ENCODE data around the gene CSTPP1. TPM values are rescaled to one million over a fixed set of nuclear protein-coding genes. Genes with fewer than 3 reads are reported as not detected.

Gene CSTPP1
- total RNA-seq, 6 experiments from 2014 or later, result 3.3 to 7.5 (median 4.6) TPM

DNA sequence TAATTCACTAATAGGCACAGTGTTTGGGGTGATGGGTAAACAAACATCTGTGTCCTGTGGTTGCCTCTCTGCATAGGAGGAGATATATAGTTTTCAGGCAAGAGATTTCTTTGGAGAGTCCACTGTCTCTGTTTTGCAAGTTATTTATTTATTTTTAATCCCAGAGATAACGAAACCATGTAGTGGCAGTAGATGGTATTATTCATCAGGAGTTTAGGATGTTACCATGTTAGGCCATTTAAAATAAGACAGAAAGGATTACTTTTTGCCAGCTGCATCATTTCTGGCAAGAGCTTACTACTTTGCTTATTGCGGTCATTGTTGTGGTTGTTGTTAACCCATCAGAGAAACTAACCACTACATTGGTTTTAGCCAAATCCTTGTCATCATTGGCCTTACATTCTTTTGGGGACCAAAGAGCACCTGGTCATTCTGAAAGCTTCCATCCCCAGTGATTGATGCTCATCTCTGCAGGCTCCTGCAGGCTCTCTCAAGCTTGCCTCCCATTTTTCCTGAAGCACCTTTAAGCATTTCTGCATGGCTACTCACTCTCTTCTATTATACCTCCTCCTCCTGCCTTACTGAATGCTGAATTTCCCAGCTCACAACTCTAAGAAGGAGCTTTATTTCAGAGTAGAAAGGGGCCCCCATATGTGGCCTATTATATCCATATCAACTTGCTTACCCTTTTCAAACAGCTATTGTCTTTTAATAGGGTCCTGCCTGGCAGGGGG is 84.4 kb downstream of the CSTPP1 start:
- Histone ChIP-seq H3K27me3 (no peaks in the 10 kb centered on the region), H3K27ac (no peak overlapping the region), H3K4me1 (no peaks in the 10 kb centered on the region), H3K4me3 (no peak overlapping the region), H3K36me3 (no peaks in the 10 kb centered on the region), H3K9me3 (no peaks in the 10 kb centered on the region)
- no peak for TF ChIP-seq POLR2A (IDR thresholded peaks at IDR 0.05)
- 88% methylated on average over 2 of the region's 2 CpGs for WGBS (ENCODE audit: insufficient coverage, low coverage, low lambda C conversion rate, missing lambda C conversion rate)
- no peak for DNase-seq
- ATAC-seq, result no peak
- intact Hi-C loops (cut with DNase I), result no loop called here

DNA sequence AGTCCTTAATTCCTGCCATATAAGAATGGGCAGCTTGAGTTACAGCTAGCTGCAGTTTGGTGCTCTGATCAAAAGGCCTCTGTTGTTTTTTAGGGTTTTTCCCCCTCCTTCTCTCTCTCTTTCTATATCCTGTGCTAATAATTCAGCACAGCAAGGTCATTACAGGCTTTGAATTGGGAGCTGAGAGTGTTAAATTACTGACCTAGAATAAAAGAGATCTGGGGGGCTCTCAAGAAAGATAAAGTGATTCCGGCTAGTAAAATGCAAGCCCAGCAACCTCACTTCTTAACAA is 84.9 kb downstream of the CSTPP1 start:
- no peaks in the 10 kb centered on the region for H3K27me3 ChIP-seq
- intact Hi-C loops (cut with DNase I), result no loop called here
- no peak for ATAC-seq
- H3K36me3 ChIP-seq, result no peaks in the 10 kb centered on the region
- TF ChIP-seq, protein P1, sequence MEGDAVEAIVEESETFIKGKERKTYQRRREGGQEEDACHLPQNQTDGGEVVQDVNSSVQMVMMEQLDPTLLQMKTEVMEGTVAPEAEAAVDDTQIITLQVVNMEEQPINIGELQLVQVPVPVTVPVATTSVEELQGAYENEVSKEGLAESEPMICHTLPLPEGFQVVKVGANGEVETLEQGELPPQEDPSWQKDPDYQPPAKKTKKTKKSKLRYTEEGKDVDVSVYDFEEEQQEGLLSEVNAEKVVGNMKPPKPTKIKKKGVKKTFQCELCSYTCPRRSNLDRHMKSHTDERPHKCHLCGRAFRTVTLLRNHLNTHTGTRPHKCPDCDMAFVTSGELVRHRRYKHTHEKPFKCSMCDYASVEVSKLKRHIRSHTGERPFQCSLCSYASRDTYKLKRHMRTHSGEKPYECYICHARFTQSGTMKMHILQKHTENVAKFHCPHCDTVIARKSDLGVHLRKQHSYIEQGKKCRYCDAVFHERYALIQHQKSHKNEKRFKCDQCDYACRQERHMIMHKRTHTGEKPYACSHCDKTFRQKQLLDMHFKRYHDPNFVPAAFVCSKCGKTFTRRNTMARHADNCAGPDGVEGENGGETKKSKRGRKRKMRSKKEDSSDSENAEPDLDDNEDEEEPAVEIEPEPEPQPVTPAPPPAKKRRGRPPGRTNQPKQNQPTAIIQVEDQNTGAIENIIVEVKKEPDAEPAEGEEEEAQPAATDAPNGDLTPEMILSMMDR (IDR thresholded peaks at IDR 0.05), result no peak
- no peak for TF ChIP-seq POLR2A (IDR thresholded peaks at IDR 0.05)
- 100% methylated on average over 1 of the region's 1 CpG for WGBS (ENCODE audit: insufficient coverage, low coverage, low lambda C conversion rate, missing lambda C conversion rate)
- H3K9me3 ChIP-seq, result no peaks in the 10 kb centered on the region
- H3K27ac ChIP-seq, result no peak overlapping the region
- H3K4me3 ChIP-seq, result no peak overlapping the region
- no peak for DNase-seq
- no peaks in the 10 kb centered on the region for H3K4me1 ChIP-seq

DNA sequence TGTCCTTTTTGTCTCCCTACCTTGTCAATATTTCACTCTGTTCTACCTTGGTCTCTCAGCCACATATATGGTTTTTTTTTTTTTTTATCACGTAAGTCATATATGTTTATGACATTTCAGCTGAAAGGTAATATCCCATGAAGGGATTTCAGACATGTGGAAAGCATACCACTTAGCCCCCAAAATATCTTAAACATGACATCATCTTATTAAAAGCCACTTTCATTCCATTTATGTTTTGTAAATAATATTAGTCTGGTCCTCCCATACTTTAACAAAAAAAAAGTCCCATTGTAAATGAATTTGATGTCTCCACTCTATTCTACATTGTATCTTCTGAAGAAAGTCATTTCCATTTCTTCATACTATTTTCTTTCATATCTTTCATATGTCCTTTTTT is 85.4 kb downstream of the CSTPP1 start:
- ATAC-seq (no peak), DNase-seq (no peak)
- 93% methylated on average over 1 of the region's 1 CpG for WGBS (ENCODE audit: insufficient coverage, low coverage, low lambda C conversion rate, missing lambda C conversion rate)
- intact Hi-C loops (cut with DNase I), result no loop called here
- H3K4me1 ChIP-seq, result no peaks in the 10 kb centered on the region
- no peak for TF ChIP-seq POLR2A (IDR thresholded peaks at IDR 0.05)
- TF ChIP-seq, protein P1 (IDR thresholded peaks at IDR 0.05), result no peak
- H3K9me3 ChIP-seq, result no peaks in the 10 kb centered on the region
- no peaks in the 10 kb centered on the region for H3K27me3 ChIP-seq
- no peaks in the 10 kb centered on the region for H3K36me3 ChIP-seq
- no peak overlapping the region for H3K27ac ChIP-seq
- no peak overlapping the region for H3K4me3 ChIP-seq

DNA sequence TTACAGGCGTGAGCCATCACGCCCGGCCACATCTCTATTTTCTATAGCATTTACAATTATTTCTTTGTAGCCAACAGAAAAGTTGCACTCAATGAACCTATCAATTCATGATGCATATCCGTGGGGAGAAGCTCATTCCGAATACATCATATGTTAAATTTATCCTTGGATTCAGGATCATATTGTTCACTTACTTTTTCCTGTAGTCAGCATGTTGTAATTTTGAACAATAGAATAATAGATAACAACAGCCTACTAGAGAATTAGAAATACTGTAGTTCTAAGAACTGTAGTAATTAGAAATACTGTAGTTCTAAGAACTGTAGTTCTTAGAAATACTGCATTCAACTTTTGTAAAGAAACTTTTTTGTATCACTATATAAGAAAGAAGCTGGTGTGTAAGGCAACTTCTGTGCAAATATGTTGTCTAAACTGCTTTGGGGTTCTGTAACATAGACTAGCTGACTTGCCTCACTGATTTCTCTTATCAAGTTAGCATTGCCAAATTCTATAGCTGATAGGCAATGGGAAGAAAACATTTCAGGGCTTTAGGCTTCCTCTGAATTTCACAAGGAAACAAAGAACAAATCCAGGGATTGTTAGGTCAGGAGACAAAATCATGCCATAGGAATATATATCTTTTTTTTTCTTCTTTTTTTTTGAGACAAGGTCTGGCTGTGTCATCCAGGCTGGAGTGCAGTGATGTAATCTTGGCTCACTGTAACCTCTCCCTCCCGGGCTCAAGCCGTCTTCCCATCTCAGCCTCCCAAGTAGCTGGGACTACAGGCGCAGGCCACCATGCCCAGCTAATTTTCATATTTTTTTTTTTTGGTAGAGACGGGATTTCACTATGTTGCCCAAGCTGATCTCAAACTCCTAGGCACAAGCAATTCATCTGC is 91.9 kb downstream of the CSTPP1 start:
- ATAC-seq (no peak), DNase-seq (no peak)
- intact Hi-C loops (cut with DNase I), result no loop called here
- TF ChIP-seq, protein P1 (IDR thresholded peaks at IDR 0.05), result no peak
- TF ChIP-seq POLR2A (IDR thresholded peaks at IDR 0.05), result no peak
- Histone ChIP-seq H3K27me3 (no peaks in the 10 kb centered on the region), H3K9me3 (no peaks in the 10 kb centered on the region), H3K4me3 (no peak overlapping the region), H3K27ac (no peak overlapping the region), H3K36me3 (no peaks in the 10 kb centered on the region), H3K4me1 (no peaks in the 10 kb centered on the region)
- 78% methylated on average over 7 of the region's 9 CpGs for WGBS (ENCODE audit: insufficient coverage, low coverage, low lambda C conversion rate, missing lambda C conversion rate)

DNA sequence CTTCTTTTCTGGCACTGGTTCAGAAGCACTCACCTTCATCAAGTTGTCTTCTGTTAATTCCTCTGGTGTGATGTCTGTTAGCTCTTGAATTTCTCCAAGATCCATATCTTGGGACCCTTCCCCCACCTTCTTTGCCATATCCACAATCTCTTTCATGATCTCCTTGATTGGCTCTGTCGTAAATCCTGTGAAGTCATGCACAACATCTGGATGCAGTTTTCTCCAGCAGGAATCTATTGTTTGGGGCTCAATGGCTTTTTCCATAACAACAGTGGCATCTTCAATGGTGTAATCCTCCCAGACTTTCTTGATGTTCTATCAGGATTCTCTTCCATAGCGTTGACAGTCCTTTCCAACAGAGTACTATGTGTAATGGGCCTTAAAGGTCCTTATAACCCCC is 96.9 kb downstream of the CSTPP1 start:
- Histone ChIP-seq H3K27ac (no peak overlapping the region), H3K9me3 (no peaks in the 10 kb centered on the region), H3K4me3 (no peak overlapping the region), H3K4me1 (no peaks in the 10 kb centered on the region), H3K27me3 (no peaks in the 10 kb centered on the region), H3K36me3 (no peaks in the 10 kb centered on the region)
- 75% methylated on average over 2 of the region's 2 CpGs for WGBS (ENCODE audit: insufficient coverage, low coverage, low lambda C conversion rate, missing lambda C conversion rate)
- intact Hi-C loops (cut with DNase I), result no loop called here
- DNase-seq, result no peak
- TF ChIP-seq POLR2A (IDR thresholded peaks at IDR 0.05), result no peak
- TF ChIP-seq, protein P1 (IDR thresholded peaks at IDR 0.05), result no peak
- ATAC-seq, result no peak

Data from right lobe of liver (tissue), 6 donors.